Sigmoid colon (tissue), 7 donors: ENCODE data around the gene SPDYE1. TPM values are rescaled to one million over a fixed set of nuclear protein-coding genes. Genes with fewer than 3 reads are reported as not detected.
A peak's percentile ranks its signal among the peaks of the same experiment; 100 is the strongest.
"Not testable (repeated sequence)": the region's sequence is repeated elsewhere in the genome, so short reads cannot be mapped to it uniquely, and the experiment has no call there.

Experiments
- DNase-seq: peaks from one replicate; pipeline ENCODE4 v3.0.0-alpha.2; 2019
- H3K27ac ChIP-seq, 4 donors: fragments of 200-600 bp; sonication (generic); one replicate each; pipeline ENCODE4 v1.5.1; 2016 to 2019; ENCODE audit warnings: mild to moderate bottlenecking in 1 of 4
- H3K27me3 ChIP-seq, 3 donors: fragments of 200-600 bp; sonication (generic); one replicate each; pipeline ENCODE4 v1.5.1; 2019; ENCODE audit warnings: mild to moderate bottlenecking in 1 of 3
- H3K36me3 ChIP-seq, 4 donors: fragments of 200-600 bp; sonication (generic); one replicate each; pipeline ENCODE4 v1.5.1; 2016 to 2019
- H3K4me1 ChIP-seq, 4 donors: fragments of 200-600 bp; sonication (generic); one replicate each; pipeline ENCODE4 v1.5.1; 2017 to 2019
- H3K4me3 ChIP-seq, 4 donors: fragments of 200-600 bp; sonication (generic); one replicate each; pipeline ENCODE4 v1.5.1; 2017 to 2019; ENCODE audit warnings: mild to moderate bottlenecking in 2 of 4, moderate library complexity in 1 of 4
- H3K9me3 ChIP-seq, 4 donors: fragments of 200-600 bp in 3 of 4; sonication (generic) in 3 of 4; one replicate each; pipeline versions ENCODE4 v1.5.1 to v1.6.1; 2013 to 2019
- CTCF ChIP-seq, 4 experiments: fragments of 450-650 bp in 3 of 4; fragments of 200-600 bp in 1 of 4; IDR thresholded peaks; one replicate each; pipeline ENCODE4 v1.5.1; 2016 to 2019; ENCODE audit warnings: antibody characterized with exemption in 4 of 4, mild to moderate bottlenecking in 3 of 4, moderate library complexity in 2 of 4
- EP300 ChIP-seq, 4 donors: sonication (generic); formaldehyde crosslinking; IDR thresholded peaks; one replicate each; pipeline ENCODE4 v1.6.1; 2017; ENCODE audit warnings: antibody characterized with exemption in 4 of 4
- POLR2A ChIP-seq, 2 donors: fragments of 450-650 bp; IDR thresholded peaks; one replicate each; pipeline ENCODE4 v1.6.1; 2016; ENCODE audit warnings: antibody characterized with exemption in 2 of 2, mild to moderate bottlenecking in 2 of 2, moderate library complexity in 2 of 2
- POLR2AphosphoS5 ChIP-seq, 4 donors: sonication (generic); formaldehyde crosslinking; IDR thresholded peaks; one replicate each; pipeline ENCODE4 v1.6.1; 2017; ENCODE audit warnings: antibody characterized with exemption in 4 of 4
- WGBS, 2 donors: extraction: QIAGEN DNeasy Blood & Tissue Kit; methylation state at CpG; one replicate each; pipeline ENCODE4 v1.1.7; 2013; 5-methylcytosine and 5-hydroxymethylcytosine counted together
- intact Hi-C: fragments of 100-400 bp; cut with DNase I; formaldehyde crosslinking; loops from one replicate; pipeline ENCODE4 v1.15.1; 2023
- polyA plus RNA-seq, 3 donors: library from polyadenylated mRNA; stranded (reverse); fragments of 200-250 nt; gene quantifications; one replicate each; pipeline ENCODE4 v1.2.3, GENCODE V29; 2013
- total RNA-seq, 4 donors: library from RNA; depleted of rRNA; stranded (reverse); fragments of >200 nt; gene quantifications; one replicate each; pipeline ENCODE4 v1.1.0, GENCODE V29; 2016
- donor health status: healthy with polysubstance abuse.
- donor health status: Bipolar disorder and iron deficiency.
- donor health status: healthy.

Gene SPDYE1
- total and polyA plus RNA-seq, 7 donors: not detected

- H3K4me1 ChIP-seq: no peaks in the 10 kb centered on the region
- DNase-seq: no peak
- no peak overlapping the region for H3K4me3 ChIP-seq
- H3K27me3 ChIP-seq: no peaks in the 10 kb centered on the region
- H3K9me3 ChIP-seq: no peaks in the 10 kb centered on the region
- TF ChIP-seq EP300 (IDR thresholded peaks at IDR 0.05): no peak
- WGBS, 2 donors: 23 to 52% methylated on average over 1 of the region's 1 CpG
- no peak overlapping the region for H3K27ac ChIP-seq
- peaks cover 0 to 6% (median 0%) of the 10 kb centered on the region in 4 donors for H3K36me3 ChIP-seq
- intact Hi-C loops: no loop called here
These were observed 36.8 kb upstream of the SPDYE1 start for GRCh38 chr7:43960933-43961332.

- H3K27me3 ChIP-seq, H3K4me3 ChIP-seq, intact Hi-C loops, H3K27ac ChIP-seq, H3K36me3 ChIP-seq, H3K9me3 ChIP-seq, H3K4me1 ChIP-seq, DNase-seq: not testable (repeated sequence)
- 94 to 96% methylated on average over 3 of the region's 3 CpGs for WGBS, 2 donors
These were observed 31.3 kb upstream of the SPDYE1 start for GRCh38 chr7:43966392-43966791.

GRCh38 chr7:43968172-43969040 lies 29.3 kb upstream of the SPDYE1 start:
- 88 to 93% methylated on average over 14 to 17 of the region's 20 CpGs for WGBS, 2 donors
- H3K36me3 ChIP-seq, H3K9me3 ChIP-seq, H3K4me1 ChIP-seq, DNase-seq, H3K27me3 ChIP-seq, H3K4me3 ChIP-seq, intact Hi-C loops, H3K27ac ChIP-seq: not testable (repeated sequence)

DNA sequence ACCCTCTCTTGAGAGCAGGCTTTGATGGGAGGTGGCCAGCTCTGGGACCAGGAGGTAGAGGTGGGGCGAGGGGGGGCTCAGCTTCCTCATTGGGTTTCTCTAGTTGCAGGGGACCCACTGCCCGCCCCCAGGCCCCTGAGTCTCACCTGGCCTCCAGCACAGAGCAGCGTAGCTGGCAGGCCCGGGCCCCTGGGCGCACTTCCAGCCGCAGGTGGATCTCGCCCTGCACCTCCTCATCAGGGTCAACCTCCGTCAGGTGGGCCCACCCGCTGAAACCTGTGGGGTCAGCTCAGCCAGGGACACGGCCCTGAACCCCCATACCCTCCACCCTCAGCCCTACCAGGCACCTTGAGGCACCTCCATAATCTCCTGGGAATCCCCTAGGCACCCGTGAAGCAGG lies 28.1 kb upstream of the SPDYE1 start:
- H3K9me3 ChIP-seq, intact Hi-C loops, H3K4me3 ChIP-seq, H3K4me1 ChIP-seq, H3K36me3 ChIP-seq, H3K27ac ChIP-seq, DNase-seq, H3K27me3 ChIP-seq: not testable (repeated sequence)
- 94 to 96% methylated on average over 10 to 11 of the region's 11 CpGs for WGBS, 2 donors

DNA sequence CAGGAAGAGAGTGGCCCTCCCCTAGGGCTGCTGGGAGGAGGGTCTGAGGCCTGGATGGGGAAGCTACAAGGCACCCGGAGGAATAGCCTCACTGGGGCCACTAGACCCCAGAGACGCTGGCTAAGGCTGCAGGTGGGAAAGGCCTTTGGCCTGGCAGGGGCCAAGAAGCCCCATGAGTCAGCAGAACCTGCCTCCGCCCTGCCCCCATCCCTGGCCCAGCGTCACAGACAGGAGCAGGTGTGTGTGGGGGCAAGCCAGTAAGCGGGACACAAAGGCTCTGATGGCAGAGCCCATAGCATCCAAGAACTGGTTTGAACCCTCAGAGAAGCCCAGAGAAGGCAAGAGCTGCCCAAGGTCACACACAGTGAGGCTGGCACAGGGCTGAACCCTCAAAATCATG lies 27.0 kb upstream of the SPDYE1 start:
- H3K36me3 ChIP-seq, H3K4me3 ChIP-seq, H3K27ac ChIP-seq, H3K4me1 ChIP-seq, H3K27me3 ChIP-seq, intact Hi-C loops, H3K9me3 ChIP-seq, DNase-seq: not testable (repeated sequence)
- WGBS, 2 donors: 80 to 98% methylated on average over 3 to 4 of the region's 5 CpGs

GRCh38 chr7:43974033-43974573 lies 23.6 kb upstream of the SPDYE1 start:
- H3K27me3 ChIP-seq, H3K9me3 ChIP-seq, DNase-seq, H3K36me3 ChIP-seq, H3K27ac ChIP-seq, H3K4me1 ChIP-seq, intact Hi-C loops, H3K4me3 ChIP-seq: not testable (repeated sequence)
- 87 to 92% methylated on average over 7 of the region's 8 CpGs for WGBS, 2 donors

GRCh38 chr7:43974725-43975482 lies 22.8 kb upstream of the SPDYE1 start:
- WGBS, 2 donors: 89 to 94% methylated on average over 10 of the region's 10 CpGs
- intact Hi-C loops, DNase-seq, H3K36me3 ChIP-seq, H3K27ac ChIP-seq, H3K4me1 ChIP-seq, H3K9me3 ChIP-seq, H3K27me3 ChIP-seq, H3K4me3 ChIP-seq: not testable (repeated sequence)
- peak in 1 of 4 donors; percentile 22 for TF ChIP-seq POLR2AphosphoS5 (IDR thresholded peaks at IDR 0.05)

DNA sequence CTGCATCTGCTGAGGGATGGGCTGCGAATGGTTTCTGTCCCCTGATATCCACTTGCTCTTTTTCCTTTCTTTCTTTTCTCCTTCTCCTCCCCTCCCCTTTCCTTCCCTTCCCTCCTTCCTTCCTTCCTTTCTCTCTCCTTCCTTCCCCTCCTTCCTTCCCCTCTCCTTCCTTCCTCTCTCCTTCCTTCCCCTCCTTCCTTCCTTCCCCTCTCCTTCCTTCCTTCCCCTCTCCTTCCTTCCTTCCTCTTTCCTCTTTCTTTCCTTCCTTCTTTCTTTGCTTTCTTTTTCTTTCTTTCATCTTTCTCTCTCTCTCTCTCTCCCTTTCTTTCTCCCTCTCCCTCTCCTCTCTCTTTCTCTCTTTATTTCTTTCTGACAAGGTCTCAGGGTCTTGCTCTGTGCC lies 20.2 kb upstream of the SPDYE1 start:
- Histone ChIP-seq H3K27ac (no peak overlapping the region), H3K27me3 (no peaks in the 10 kb centered on the region), H3K36me3 (no peaks in the 10 kb centered on the region), H3K9me3 (no peaks in the 10 kb centered on the region), H3K4me1 (no peaks in the 10 kb centered on the region), H3K4me3 (no peak overlapping the region)
- no peak for DNase-seq
- TF ChIP-seq POLR2A (IDR thresholded peaks at IDR 0.05): no peak
- no peak for TF ChIP-seq POLR2AphosphoS5 (IDR thresholded peaks at IDR 0.05)
- TF ChIP-seq EP300 (IDR thresholded peaks at IDR 0.05): no peak
- no peak for TF ChIP-seq CTCF (IDR thresholded peaks at IDR 0.05)
- 94% methylated on average over 1 of the region's 1 CpG for WGBS, 2 donors
- intact Hi-C loops: no loop called here

- intact Hi-C loops, H3K9me3 ChIP-seq: not testable (repeated sequence)
- WGBS, 2 donors: 93 to 94% methylated on average over 11 of the region's 11 CpGs
These were observed 19.6 kb upstream of the SPDYE1 start for GRCh38 chr7:43978102-43978501.

DNA sequence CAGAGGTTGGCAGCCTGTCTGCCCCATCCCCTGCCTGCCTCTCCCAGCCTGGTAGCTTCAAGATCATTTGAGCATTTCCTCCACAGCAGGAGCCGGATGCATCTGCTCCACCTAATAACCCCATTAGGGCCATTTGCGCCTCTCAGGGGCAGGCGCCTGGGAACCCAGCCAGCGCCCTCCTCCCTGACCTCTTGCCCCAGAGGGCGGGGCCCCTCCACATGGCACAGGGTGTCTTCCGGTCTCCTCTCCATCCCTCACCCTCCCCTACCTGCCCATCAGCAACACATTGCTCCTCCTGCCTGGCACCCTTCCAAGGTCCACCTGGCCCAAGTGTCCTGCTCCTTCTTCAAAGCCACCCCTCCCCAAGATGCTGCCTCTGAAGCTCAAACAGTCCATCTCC lies 14.8 kb upstream of the SPDYE1 start:
- H3K27ac ChIP-seq, DNase-seq, H3K36me3 ChIP-seq, H3K4me3 ChIP-seq, intact Hi-C loops, H3K27me3 ChIP-seq, H3K9me3 ChIP-seq, H3K4me1 ChIP-seq: not testable (repeated sequence)
- 83% methylated on average over 2 of the region's 6 CpGs; no CpG with 5 or more reads in 1 of the 2 donors for WGBS, 2 donors

More at GRCh38 chr7:43978102-43978501, 19.6 kb upstream of the SPDYE1 start:
- H3K27ac ChIP-seq, H3K27me3 ChIP-seq, DNase-seq, H3K36me3 ChIP-seq, H3K4me1 ChIP-seq, H3K4me3 ChIP-seq: not testable (repeated sequence)

- 85 to 96% methylated on average over 1 to 2 of the region's 2 CpGs for WGBS, 2 donors
- H3K36me3 ChIP-seq, H3K4me1 ChIP-seq, intact Hi-C loops, H3K9me3 ChIP-seq, H3K27ac ChIP-seq, H3K4me3 ChIP-seq, H3K27me3 ChIP-seq, DNase-seq: not testable (repeated sequence)
These were observed 14.0 kb upstream of the SPDYE1 start for GRCh38 chr7:43983736-43984135.
